Measurements from ENCODE around the gene WBP2. TPM values are rescaled to one million over a fixed set of nuclear protein-coding genes. Genes with fewer than 3 reads are reported as not detected.

The WBP2 gene
- total RNA-seq, 3 donors from 2014 or later = 44.9 to 63.2 (median 62.9) TPM

- Histone ChIP-seq H3K4me1 (peaks cover 7 to 43% of the 10 kb centered on the region in 2 donors), H3K27ac (peak overlapping the region; percentile 40 to 54), H3K36me3 (peaks cover 3% of the 10 kb centered on the region), H3K4me3 (no peak overlapping the region), H3K27me3 (no peaks in the 10 kb centered on the region), H3K9me3 (no peaks in the 10 kb centered on the region)
- TF ChIP-seq POLR2A (IDR thresholded peaks at IDR 0.05) (no peak), CTCF (IDR thresholded peaks at IDR 0.05) (no peak), POLR2AphosphoS5 (IDR thresholded peaks at IDR 0.05) (no peak)
- no peak for DNase-seq (ENCODE audit: low spot score in 2 of 2)
- intact Hi-C loops (cut with DNase I; ENCODE audit: low total_unique reads) = no loop called here
Measured at GRCh38 chr17:75825149-75825552, 30.0 kb downstream of the WBP2 start.

- Histone ChIP-seq H3K4me1 (peaks cover 7 to 43% of the 10 kb centered on the region in 2 donors), H3K4me3 (no peak overlapping the region), H3K27ac (peak overlapping the region; percentile 40 to 54), H3K27me3 (no peaks in the 10 kb centered on the region), H3K36me3 (peaks cover 8% of the 10 kb centered on the region), H3K9me3 (no peaks in the 10 kb centered on the region)
- no peak for DNase-seq (ENCODE audit: low spot score in 2 of 2)
- intact Hi-C loops (cut with DNase I; ENCODE audit: low total_unique reads) = no loop called here
- TF ChIP-seq POLR2AphosphoS5 (IDR thresholded peaks at IDR 0.05) (no peak), POLR2A (IDR thresholded peaks at IDR 0.05) (no peak), CTCF (IDR thresholded peaks at IDR 0.05) (no peak)
Measured at GRCh38 chr17:75824666-75825065, 30.5 kb downstream of the WBP2 start.

- peak overlapping the region; percentile 6 to 38 for H3K27ac ChIP-seq
- no peak overlapping the region for H3K4me3 ChIP-seq
- H3K27me3 ChIP-seq = no peaks in the 10 kb centered on the region
- peaks cover 11% of the 10 kb centered on the region for H3K36me3 ChIP-seq
- H3K9me3 ChIP-seq = no peaks in the 10 kb centered on the region
- no peak for TF ChIP-seq POLR2A (IDR thresholded peaks at IDR 0.05)
- no peak for TF ChIP-seq POLR2AphosphoS5 (IDR thresholded peaks at IDR 0.05)
- TF ChIP-seq CTCF (IDR thresholded peaks at IDR 0.05) = no peak
- H3K4me1 ChIP-seq = peaks cover 7 to 43% of the 10 kb centered on the region in 2 donors
- intact Hi-C loops (cut with DNase I; ENCODE audit: low total_unique reads) = no loop called here
- no peak for DNase-seq (ENCODE audit: low spot score in 2 of 2)
Measured at GRCh38 chr17:75824050-75824552, 31.0 kb downstream of the WBP2 start.

GRCh38 chr17:75823257-75824041 lies 31.7 kb downstream of the WBP2 start:
- Histone ChIP-seq H3K27me3 (no peaks in the 10 kb centered on the region), H3K27ac (peak overlapping the region; percentile 38 to 73), H3K4me3 (no peak overlapping the region), H3K36me3 (peaks cover 11% of the 10 kb centered on the region), H3K4me1 (peaks cover 7 to 42% of the 10 kb centered on the region in 2 donors), H3K9me3 (no peaks in the 10 kb centered on the region)
- TF ChIP-seq POLR2AphosphoS5 (IDR thresholded peaks at IDR 0.05) (no peak), POLR2A (IDR thresholded peaks at IDR 0.05) (no peak), CTCF (IDR thresholded peaks at IDR 0.05) (no peak)
- DNase-seq (ENCODE audit: low spot score in 2 of 2) = no peak
- intact Hi-C loops (cut with DNase I; ENCODE audit: low total_unique reads) = no loop called here

- Histone ChIP-seq H3K4me1 (peaks cover 7 to 35% of the 10 kb centered on the region in 2 donors), H3K9me3 (no peaks in the 10 kb centered on the region), H3K27me3 (no peaks in the 10 kb centered on the region), H3K4me3 (no peak overlapping the region), H3K36me3 (peaks cover 11% of the 10 kb centered on the region), H3K27ac (peak overlapping the region; percentile 55 to 73)
- DNase-seq (ENCODE audit: low spot score in 2 of 2) = no peak
- intact Hi-C loops (cut with DNase I; ENCODE audit: low total_unique reads) = no loop called here
- TF ChIP-seq POLR2A (IDR thresholded peaks at IDR 0.05) = no peak
- no peak for TF ChIP-seq CTCF (IDR thresholded peaks at IDR 0.05)
- TF ChIP-seq POLR2AphosphoS5 (IDR thresholded peaks at IDR 0.05) = no peak
Measured at GRCh38 chr17:75822800-75823166, 32.4 kb downstream of the WBP2 start.

All from breast epithelium (tissue), 4 donors.